Right renal pelvis (tissue), 4 donors: Measurements from ENCODE around the gene UGP2. TPM values are rescaled to one million over a fixed set of nuclear protein-coding genes. Genes with fewer than 3 reads are reported as not detected.
"Not testable (repeated sequence)": the region's sequence is repeated elsewhere in the genome, so short reads cannot be mapped to it uniquely, and the experiment has no call there.

ENCODE experiments used
- DNase-seq, 4 donors: peaks; one replicate each; pipeline ENCODE4 v3.0.0-alpha.2; 2013; ENCODE audit warnings: low read depth in 4 of 4, low spot score in 3 of 4, missing footprints in 1 of 4
- polyA plus RNA-seq, 4 donors: library from polyadenylated mRNA; unstranded; fragments of 120-200 nt; gene quantifications; one replicate each; pipeline ENCODE4 v1.2.1, GENCODE V29; 2013; ENCODE audit not compliant: insufficient read length in 4 of 4

UGP2 gene
- polyA plus RNA-seq, 4 donors, result 118 to 141 (median 138) TPM

DNA sequence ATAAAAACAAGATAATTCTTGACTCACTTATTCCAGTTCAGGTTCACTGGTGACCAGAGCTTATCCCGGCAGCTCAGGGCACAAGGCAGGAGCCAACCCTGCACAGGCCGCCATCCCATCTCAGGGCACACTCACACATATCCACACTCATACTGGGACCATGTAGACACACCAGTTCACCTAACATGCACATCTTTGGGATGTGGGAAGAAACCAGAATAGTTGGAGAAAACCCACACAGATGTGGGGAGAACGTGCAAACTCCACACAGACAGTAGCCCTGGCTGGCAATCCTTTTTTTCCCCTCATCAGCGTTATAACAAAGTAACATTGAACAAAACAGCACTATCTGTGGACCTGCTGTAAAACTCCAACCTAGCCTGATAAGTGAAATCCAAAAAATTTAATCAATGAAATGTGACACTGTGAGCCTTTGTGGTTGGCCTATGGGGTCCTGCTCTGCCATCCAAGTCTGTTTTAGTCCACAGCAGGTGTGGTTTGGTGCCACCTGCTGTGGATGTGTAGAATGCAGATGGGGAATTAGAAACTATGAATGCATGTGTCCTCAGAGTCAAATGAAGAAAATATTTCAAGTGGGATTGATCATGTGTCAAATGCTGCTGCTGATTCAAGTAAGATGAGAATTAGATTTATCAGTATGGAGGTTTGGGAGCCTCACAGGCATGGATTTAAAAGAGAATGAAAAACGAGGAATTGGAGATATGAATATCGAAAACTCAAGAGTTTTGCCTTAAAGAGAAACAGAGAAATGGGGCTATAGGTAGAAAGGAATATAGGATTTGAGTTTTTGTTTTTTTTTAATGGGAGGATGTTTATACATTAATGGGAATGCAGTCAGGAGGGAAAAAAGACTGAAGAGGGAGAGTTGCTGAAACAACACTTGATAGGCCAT, 47.0 kb downstream of the UGP2 start:
- peak; percentile 22 to 31 (median 26) for DNase-seq

DNA sequence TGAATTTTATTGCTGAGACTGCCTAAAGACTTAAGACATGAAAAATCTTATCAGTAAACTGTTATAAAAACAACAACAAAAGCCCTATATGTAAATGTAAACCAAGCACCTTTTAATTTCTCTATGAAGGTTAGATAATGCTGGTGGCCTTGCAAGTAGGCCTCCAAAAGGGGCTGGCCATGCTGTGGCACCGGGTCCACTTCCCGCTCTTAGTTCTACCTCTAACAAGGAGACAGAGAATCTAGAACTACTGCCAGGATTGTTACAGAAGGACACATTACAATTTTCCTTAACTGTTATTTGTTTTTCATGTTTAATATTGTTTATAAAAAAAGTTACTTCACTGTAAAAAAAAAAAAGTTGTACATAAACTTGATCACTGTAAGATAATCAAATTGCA, 49.0 kb downstream of the UGP2 start:
- no peak for DNase-seq

DNA sequence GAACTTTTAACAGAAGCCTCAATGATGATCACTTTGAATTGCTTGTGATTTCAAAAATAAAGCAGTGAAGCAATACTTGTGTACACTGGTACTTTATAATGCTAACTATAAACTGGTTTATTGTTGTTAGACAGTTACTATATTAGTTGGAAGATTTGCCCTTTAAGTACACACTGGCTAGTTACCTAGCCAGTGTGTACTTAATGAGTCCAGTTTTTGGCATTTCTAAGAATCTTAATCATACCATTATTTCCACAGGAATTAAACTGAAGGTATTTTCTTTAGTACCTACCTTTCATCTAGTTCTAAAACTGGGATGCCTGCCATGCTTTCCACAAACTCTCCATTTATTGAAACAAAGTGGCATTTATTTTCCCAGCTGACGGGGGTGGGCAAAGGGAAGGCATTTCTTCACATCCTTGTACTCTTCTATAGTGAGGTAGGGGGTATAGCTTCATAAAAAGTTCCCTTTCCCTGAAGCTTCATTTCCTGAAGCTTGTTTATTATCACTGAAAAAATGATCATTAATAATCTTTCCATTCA, 49.9 kb downstream of the UGP2 start:
- no peak for DNase-seq

DNA sequence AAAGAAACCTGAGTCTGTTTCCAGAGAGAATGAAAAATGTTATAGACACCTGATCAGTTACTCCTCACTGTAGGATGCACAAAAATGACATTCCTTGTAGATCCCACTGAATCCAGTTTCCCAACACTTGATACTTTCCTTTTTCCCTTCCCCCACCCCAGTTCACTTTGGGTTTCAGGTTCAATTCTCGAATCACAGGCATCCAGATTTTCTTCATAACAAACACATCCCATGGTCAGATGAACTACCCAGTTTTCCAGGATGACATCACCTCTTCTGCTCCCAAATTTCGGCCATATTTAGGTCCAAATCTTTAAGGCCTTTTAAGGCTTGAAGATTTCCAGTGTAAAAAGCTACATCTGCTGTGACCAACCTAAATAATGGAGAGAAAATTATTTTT, 51.5 kb downstream of the UGP2 start:
- DNase-seq, result no peak

DNA sequence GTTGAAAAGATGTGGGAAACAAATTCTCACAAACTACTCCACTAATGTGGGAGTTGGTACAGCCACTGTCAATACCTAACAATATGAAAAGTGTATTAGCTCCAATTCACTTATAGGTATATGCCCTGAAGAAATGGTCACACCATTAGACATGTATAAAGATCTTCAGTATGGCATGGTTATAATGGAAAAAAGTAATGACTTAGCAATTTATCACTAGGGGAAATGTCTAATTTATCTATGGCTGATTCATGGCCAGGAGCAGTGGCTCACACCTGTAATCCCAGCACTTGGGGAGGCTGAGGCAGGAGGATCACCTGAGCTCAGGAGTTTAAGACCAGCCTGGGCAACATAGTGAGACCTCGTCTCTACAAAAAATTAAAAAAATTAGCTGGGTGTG, 52.5 kb downstream of the UGP2 start:
- DNase-seq, result no peak

DNA sequence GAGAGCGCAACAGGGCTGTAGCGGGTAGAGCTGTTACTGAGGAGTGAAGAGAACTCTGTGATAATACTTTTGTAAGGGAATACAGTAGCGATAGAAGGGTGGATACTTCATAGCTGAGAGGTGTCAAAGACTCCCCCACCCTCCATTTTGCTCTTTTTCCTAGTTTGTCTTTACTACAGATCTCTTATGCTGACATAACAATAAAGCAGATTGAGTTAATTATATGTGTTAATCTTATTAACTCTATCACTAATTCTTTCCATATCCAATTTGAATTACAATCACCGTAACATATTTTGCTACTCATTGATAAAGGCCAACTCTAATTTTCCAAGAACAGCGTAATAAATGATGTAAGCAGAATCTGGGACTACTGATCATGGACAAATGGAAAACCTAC, 57.1 kb downstream of the UGP2 start:
- DNase-seq, result no peak

DNA sequence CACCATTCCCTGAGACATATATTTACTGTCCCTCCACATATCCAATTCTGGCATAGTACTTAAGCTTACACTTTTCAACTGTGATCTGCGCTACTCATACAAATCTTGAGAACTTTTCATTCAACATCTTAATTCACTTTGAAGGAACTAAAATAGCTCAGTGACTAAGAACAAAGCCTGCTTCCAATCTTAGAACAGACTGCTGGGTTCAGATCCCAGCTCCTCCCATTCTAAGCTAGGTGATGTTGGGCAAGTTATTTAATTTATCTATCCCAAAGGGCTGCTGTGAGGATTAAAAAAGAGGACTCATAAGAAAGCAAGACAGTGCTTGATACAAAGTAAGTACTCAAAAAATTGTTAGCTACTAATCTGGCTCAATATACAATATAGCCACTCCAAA, 57.9 kb downstream of the UGP2 start:
- no peak for DNase-seq

DNA sequence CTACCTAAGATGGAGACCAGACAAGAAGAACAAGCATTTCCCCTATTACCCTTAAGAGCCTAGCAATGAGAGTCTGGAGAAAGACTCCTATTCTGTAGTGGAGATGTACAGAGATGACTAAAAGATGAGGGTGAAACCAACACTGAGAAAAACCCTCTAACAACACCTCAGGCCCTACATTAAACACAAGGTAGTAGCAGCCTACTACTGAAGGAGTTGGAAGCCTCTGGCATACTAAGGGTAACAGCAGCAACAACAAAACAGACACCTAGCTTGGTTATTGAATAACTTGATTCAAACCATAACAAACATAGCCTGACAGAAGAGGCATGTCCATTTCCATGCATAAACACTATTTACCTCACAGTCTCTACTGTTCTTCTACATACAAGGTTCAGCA, 60.5 kb downstream of the UGP2 start:
- no peak for DNase-seq

DNA sequence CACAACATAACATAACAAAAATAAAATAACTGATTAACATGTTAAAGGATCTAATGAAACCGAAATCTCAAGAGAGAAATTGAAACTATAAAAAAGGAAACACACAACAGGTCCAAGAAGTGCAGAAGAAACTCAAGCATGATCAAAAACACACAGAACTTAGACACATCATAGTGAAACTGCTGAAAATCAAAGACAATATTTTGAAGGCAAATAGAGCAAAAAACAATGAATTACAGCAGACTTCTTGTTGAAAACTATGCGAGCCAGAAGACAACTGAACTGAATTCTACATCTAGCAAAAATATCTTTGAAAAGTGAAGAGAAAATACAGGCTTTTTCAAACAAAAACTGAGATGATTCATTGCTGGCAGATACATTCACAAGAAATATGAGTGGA, 61.3 kb downstream of the UGP2 start:
- no peak for DNase-seq

DNA sequence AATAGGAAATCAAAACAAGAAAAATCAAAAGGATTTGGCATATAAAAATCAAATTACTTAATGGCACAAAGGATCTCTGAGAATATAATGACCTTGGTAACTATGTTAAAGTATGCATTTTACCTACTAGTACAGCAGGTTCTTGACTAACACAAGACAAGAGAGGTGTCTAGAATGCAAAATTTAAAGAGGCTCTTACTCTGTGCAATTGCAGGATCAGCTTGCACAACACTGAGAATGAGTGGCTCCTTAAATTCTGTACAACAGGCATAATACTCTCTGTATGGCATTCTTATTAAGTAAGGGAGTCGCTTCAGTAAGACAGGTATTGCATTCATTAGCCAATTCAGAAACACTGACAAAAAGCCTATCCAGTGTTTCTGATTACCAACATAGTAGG, 72.6 kb downstream of the UGP2 start:
- DNase-seq, result no peak

DNA sequence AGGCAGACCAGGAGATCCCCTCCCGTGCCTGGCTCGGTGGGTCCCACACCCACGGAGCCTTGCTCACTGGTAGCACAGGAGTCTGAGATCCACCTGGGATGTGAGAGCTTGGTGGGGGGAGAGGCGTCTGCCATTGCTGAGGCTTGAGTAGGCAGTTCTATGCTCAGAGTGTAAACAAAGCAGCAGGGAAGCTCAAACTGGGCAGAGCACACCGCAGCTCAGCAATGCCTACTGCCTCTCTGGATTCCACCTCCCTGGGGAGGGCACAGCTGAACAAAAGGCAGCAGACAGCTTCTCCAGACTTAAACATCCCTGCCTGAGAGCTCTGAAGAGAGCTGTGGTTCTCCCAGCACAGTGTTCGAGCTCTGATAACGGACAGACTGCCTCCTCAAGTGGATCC, 85.1 kb downstream of the UGP2 start:
- DNase-seq, result no peak

DNA sequence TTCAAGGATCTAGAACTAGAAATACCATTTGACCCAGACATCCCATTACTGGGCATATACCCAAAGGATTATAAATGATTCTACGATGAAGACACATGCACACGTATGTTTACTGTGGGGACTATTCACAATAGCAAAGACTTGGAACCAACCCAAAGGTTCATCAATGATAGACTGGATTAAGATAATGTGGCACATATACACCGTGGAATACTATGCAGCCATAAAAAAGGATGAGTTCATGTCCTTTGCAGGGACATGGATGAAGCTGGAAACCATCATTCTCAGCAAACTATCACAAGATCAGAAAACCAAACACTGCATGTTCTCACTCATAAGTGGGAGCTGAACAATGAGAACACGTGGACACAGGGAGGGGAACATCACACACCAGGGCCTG, 90.4 kb downstream of the UGP2 start:
- DNase-seq, result not testable (repeated sequence)

Other genes with a start within 250 kb of the UGP2 start
- 10 to 100 TPM; 41.2 to 53.9 (median 52.0) TPM for gene VPS54, start 177.5 kb downstream of the UGP2 start, polyA plus RNA-seq